Duodenal mucosa (tissue), 2 donors: ENCODE measurements around the gene ERAP2.

Experiments used
- H3K27ac ChIP-seq: one replicate; pipeline ENCODE4 v1.7.0; 2013; ENCODE audit warnings: low read depth, low read length
- H3K27me3 ChIP-seq, 2 donors: one replicate each; pipeline ENCODE4 v1.7.0; 2013; ENCODE audit warnings: low read length in 2 of 2, control low read depth in 1 of 2; ENCODE audit not compliant: insufficient read depth in 2 of 2, control insufficient read depth in 1 of 2
- H3K36me3 ChIP-seq, 2 donors: one replicate each; pipeline ENCODE4 v1.7.0; 2013; ENCODE audit warnings: low read length in 2 of 2, control low read depth in 1 of 2; ENCODE audit not compliant: insufficient read depth in 2 of 2, control insufficient read depth in 1 of 2
- H3K4me1 ChIP-seq, 2 donors: one replicate each; pipeline ENCODE4 v1.7.0; 2013; ENCODE audit warnings: low read length in 2 of 2, control low read depth in 1 of 2; ENCODE audit not compliant: insufficient read depth in 2 of 2, control insufficient read depth in 1 of 2
- H3K4me3 ChIP-seq, 2 donors: one replicate each; pipeline ENCODE4 v1.7.0; 2013; ENCODE audit warnings: low read length in 2 of 2, low read depth in 1 of 2
- H3K9ac ChIP-seq, 2 donors: one replicate each; pipeline ENCODE4 v1.7.0; 2013; ENCODE audit warnings: low read length in 2 of 2, low read depth in 1 of 2
- H3K9me3 ChIP-seq, 2 donors: one replicate each; pipeline ENCODE4 v1.7.0; 2013; ENCODE audit warnings: low read length in 2 of 2, control low read depth in 1 of 2; ENCODE audit not compliant: control insufficient read depth in 1 of 2

ERAP2 gene

GRCh38 chr5:96909435-96909834 lies 33.1 kb downstream of the ERAP2 start:
- no peaks in the 10 kb centered on the region for H3K27me3 ChIP-seq
- H3K4me3 ChIP-seq: no peak overlapping the region
- no peak overlapping the region for H3K27ac ChIP-seq
- no peaks in the 10 kb centered on the region for H3K4me1 ChIP-seq
- H3K9ac ChIP-seq: no peak overlapping the region
- H3K36me3 ChIP-seq: peaks cover 26 to 45% of the 10 kb centered on the region in 2 donors
- H3K9me3 ChIP-seq: no peaks in the 10 kb centered on the region

DNA sequence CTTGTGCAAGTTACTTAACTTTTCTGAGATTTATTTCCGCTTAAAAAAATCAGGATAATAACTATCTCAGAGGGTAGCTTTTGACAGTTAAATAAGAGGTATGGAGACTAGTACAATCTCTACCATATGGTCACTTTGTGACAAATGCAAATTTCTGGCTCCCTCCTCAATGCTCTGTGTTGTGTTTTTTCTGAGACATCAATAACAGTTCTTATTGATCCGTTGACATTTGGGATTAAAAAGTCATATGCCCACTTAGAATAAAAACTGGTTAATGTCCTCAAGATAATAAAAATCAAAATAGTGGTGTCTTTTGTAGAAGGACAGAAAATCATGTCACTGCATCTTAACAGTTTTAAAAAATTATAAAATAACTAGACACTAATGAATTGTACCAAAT lies 34.8 kb downstream of the ERAP2 start:
- peaks cover 27 to 48% of the 10 kb centered on the region in 2 donors for H3K36me3 ChIP-seq
- no peak overlapping the region for H3K4me3 ChIP-seq
- no peak overlapping the region for H3K27ac ChIP-seq
- no peak overlapping the region for H3K9ac ChIP-seq
- H3K27me3 ChIP-seq: no peaks in the 10 kb centered on the region
- no peaks in the 10 kb centered on the region for H3K9me3 ChIP-seq
- no peaks in the 10 kb centered on the region for H3K4me1 ChIP-seq

GRCh38 chr5:96913233-96913632 lies 36.9 kb downstream of the ERAP2 start:
- H3K4me3 ChIP-seq: no peak overlapping the region
- H3K27me3 ChIP-seq: no peaks in the 10 kb centered on the region
- no peaks in the 10 kb centered on the region for H3K9me3 ChIP-seq
- H3K4me1 ChIP-seq: no peaks in the 10 kb centered on the region
- no peak overlapping the region for H3K9ac ChIP-seq
- H3K36me3 ChIP-seq: peaks cover 30 to 54% of the 10 kb centered on the region in 2 donors
- H3K27ac ChIP-seq: no peak overlapping the region

DNA sequence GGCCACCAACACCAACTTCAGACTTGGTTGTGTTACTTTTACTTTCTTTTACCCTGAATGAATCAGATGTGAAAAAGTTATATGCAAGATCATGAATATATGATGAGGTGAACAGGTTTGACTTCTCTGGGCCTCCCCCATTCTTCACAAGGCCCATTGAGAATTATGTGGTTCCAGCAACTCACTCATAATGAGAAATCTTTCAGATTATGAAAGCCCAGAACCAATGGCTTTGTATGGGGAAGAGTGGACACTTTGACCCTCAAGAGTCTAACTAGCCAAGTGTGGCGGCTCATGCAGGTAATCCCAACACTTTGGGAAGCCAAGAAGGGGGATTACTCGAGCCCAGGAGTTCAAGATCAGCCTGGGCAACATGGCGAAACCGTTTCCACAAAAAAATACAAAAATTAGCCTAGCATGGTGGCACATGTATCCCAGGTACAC lies 43.5 kb downstream of the ERAP2 start:
- Histone ChIP-seq H3K9ac (no peak overlapping the region), H3K27ac (no peak overlapping the region), H3K4me1 (no peaks in the 10 kb centered on the region), H3K9me3 (no peaks in the 10 kb centered on the region), H3K27me3 (no peaks in the 10 kb centered on the region), H3K4me3 (no peak overlapping the region), H3K36me3 (peaks cover 6 to 30% of the 10 kb centered on the region in 2 donors)

GRCh38 chr5:96920744-96921355 lies 44.5 kb downstream of the ERAP2 start:
- no peak overlapping the region for H3K4me3 ChIP-seq
- no peak overlapping the region for H3K27ac ChIP-seq

DNA sequence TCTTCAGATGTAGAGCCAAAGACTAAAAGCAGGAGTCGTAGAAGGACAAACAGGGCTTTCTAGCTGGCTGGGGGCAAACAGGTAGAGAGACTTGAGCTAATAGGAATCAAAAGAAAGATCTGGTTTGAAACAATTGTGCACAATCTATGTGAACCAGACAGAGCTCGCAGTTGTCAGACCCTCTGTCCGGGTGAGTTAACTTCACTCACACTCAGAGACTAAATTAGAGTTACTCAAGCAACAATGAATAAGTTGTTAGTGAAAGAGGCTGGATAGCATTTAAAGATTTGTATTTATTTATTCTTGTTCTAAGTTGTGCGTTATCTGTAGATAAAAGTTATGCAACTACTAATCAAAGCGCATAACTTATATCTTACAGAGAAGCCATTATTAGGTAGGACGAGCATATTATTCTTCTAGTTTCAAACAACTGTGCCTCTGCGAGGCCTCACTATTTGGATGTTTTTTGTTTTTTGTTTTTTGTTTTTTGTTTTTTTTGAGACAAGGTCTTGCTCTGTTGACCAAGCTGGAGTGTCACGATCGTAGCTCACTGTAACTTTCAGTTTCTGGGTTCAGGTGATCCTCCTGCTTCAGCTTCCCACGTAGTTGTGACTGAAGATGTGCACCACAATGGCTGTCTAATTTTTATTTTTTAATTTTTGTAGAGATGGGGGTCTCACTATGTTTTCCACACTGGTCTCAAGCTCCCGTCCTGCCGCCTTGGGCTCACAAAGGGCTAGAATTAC lies 46.4 kb downstream of the ERAP2 start:
- Histone ChIP-seq H3K27ac (no peak overlapping the region), H3K9ac (no peak overlapping the region), H3K27me3 (no peaks in the 10 kb centered on the region), H3K36me3 (peaks cover 3 to 21% of the 10 kb centered on the region in 2 donors), H3K4me3 (no peak overlapping the region), H3K9me3 (no peaks in the 10 kb centered on the region), H3K4me1 (no peaks in the 10 kb centered on the region)

More at GRCh38 chr5:96920744-96921355, 44.5 kb downstream of the ERAP2 start:
- Histone ChIP-seq H3K9me3 (no peaks in the 10 kb centered on the region), H3K27me3 (no peaks in the 10 kb centered on the region), H3K9ac (no peak overlapping the region), H3K36me3 (peaks cover 6 to 27% of the 10 kb centered on the region in 2 donors), H3K4me1 (no peaks in the 10 kb centered on the region)

GRCh38 chr5:96924016-96924443 lies 47.7 kb downstream of the ERAP2 start:
- Histone ChIP-seq H3K36me3 (peaks cover 3 to 9% of the 10 kb centered on the region in 2 donors), H3K4me1 (no peaks in the 10 kb centered on the region), H3K9me3 (no peaks in the 10 kb centered on the region), H3K27me3 (no peaks in the 10 kb centered on the region), H3K9ac (no peak overlapping the region), H3K4me3 (no peak overlapping the region), H3K27ac (no peak overlapping the region)

DNA sequence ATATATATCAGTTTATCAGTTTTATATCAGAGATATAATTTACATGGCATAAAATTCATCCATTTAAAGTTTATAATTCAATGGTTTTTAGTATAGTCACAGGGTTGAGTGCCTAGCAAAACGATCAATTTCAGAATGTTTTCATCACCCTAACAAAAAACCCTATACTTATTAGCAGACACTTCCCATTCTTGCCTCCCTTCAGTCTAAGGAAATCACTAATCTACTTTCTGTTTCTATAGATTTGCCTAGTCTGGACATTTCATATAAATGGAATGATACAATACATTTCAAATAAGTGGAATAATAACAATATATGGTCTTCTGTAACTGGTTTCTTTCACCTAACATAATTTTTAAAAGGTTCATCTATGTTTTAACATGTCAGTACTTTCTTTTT lies 50.0 kb downstream of the ERAP2 start:
- Histone ChIP-seq H3K4me3 (no peak overlapping the region), H3K36me3 (no peaks in the 10 kb centered on the region), H3K4me1 (no peaks in the 10 kb centered on the region), H3K9ac (no peak overlapping the region), H3K9me3 (no peaks in the 10 kb centered on the region), H3K27ac (no peak overlapping the region), H3K27me3 (no peaks in the 10 kb centered on the region)

- Histone ChIP-seq H3K27me3 (no peaks in the 10 kb centered on the region), H3K36me3 (no peaks in the 10 kb centered on the region), H3K4me3 (no peak overlapping the region), H3K4me1 (peaks cover 0 to 4% of the 10 kb centered on the region in 2 donors), H3K9me3 (no peaks in the 10 kb centered on the region), H3K9ac (no peak overlapping the region), H3K27ac (no peak overlapping the region)
Observed at GRCh38 chr5:96927008-96927407, 50.7 kb downstream of the ERAP2 start.

DNA sequence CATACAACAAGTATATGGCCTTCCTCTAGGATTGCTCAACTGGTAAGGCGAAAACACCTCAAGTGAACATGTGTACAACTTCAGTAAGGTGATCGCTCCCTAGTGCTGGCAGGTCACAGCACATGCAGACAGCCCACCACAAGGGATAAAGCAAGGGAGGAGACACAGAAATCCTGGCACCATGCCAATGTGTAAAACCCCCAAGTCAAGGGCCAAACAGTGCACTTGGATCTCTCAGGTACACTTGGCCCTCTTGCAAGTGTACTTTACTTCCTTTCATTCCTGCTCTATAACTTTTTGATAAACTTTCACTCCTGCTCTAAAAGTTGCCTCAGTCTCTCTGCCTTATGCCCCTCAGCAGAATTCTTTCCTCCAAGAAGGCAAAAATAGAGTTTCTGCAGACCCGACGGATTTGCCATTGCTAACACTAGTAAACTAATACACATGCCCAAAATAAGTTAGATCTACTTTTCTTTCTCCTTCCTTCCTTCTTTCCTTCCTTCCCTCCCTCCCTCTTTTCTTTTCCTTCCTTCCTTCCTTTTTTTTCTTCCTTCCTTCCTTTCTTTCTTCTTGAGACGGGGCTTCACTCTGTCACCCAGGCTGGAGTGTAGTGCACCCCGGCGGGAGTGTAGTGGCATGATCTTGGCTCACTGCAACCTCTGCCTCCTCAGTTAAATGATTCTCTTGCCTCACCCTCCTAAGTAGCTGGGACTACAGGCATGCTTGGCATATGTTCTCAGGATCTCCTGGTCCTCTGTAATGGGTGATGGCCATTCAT lies 52.8 kb downstream of the ERAP2 start:
- Histone ChIP-seq H3K27ac (no peak overlapping the region), H3K36me3 (no peaks in the 10 kb centered on the region), H3K4me1 (peaks cover 10 to 22% of the 10 kb centered on the region in 2 donors), H3K9me3 (no peaks in the 10 kb centered on the region), H3K4me3 (no peak overlapping the region), H3K27me3 (no peaks in the 10 kb centered on the region), H3K9ac (no peak overlapping the region)
